ENCODE measurements around the gene CNTNAP2.

DNA sequence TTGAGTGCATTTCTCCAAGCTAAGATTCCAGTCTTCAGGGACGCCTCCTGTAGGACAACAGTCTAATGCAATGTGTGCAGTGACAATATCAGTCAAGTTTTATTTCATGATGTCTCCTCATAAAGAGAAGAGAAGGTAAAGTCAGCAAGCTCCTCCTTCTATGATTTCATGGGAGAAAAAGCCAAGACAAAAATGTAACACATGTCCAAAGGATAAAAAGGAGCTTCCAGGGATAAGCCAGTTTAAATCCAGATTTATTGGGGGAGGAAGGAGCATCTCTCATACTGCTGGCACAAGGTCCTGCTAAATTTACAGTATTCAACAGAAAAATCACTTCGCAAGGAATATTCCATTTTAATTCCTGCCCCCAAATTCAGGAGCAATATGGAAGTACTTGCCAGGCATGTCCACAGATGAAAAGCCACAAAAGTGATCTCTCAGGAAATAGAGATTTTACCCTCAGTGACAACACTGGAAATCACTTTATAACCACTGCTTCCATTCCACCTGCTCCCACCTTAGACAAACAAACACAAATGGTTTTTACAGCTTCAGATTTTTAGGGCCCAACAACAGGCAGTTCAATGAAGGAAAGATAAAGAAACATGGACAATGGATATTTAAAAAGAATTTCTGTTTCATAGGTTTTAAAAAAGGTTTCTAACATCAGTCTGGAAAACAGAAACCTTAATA lies 1796.5 kb downstream of the CNTNAP2 start:
- TF ChIP-seq, protein P1, sequence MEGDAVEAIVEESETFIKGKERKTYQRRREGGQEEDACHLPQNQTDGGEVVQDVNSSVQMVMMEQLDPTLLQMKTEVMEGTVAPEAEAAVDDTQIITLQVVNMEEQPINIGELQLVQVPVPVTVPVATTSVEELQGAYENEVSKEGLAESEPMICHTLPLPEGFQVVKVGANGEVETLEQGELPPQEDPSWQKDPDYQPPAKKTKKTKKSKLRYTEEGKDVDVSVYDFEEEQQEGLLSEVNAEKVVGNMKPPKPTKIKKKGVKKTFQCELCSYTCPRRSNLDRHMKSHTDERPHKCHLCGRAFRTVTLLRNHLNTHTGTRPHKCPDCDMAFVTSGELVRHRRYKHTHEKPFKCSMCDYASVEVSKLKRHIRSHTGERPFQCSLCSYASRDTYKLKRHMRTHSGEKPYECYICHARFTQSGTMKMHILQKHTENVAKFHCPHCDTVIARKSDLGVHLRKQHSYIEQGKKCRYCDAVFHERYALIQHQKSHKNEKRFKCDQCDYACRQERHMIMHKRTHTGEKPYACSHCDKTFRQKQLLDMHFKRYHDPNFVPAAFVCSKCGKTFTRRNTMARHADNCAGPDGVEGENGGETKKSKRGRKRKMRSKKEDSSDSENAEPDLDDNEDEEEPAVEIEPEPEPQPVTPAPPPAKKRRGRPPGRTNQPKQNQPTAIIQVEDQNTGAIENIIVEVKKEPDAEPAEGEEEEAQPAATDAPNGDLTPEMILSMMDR (IDR thresholded peaks at IDR 0.05), result no peak
- no peak for TF ChIP-seq POLR2A (IDR thresholded peaks at IDR 0.05)

Data from heart left ventricle (tissue), 13 donors.